Measurements from ENCODE around the gene DTX1.

Gene DTX1

GRCh38 chr12:113095405-113095804 is 38.9 kb downstream of the DTX1 start:
- Histone ChIP-seq H3K4me3 (ENCODE audit: low read depth, low read length) (no peak overlapping the region), H3K4me1 (ENCODE audit: control insufficient read depth, insufficient read depth, low read length, unreplicated experiment) (peaks cover 10% of the 10 kb centered on the region), H2AFZ (ENCODE audit: low read length, unreplicated experiment) (no peak overlapping the region), H3K27me3 (ENCODE audit: insufficient read depth, low read length) (peaks cover 19% of the 10 kb centered on the region), H3K36me3 (ENCODE audit: insufficient read depth, low read length) (no peaks in the 10 kb centered on the region), H3K79me2 (ENCODE audit: control insufficient read depth, insufficient read depth, low read length, unreplicated experiment) (no peaks in the 10 kb centered on the region), H3K27ac (ENCODE audit: low read depth, low read length) (no peak overlapping the region)

GRCh38 chr12:113096675-113097461 is 40.3 kb downstream of the DTX1 start:
- Histone ChIP-seq H3K79me2 (ENCODE audit: control insufficient read depth, insufficient read depth, low read length, unreplicated experiment) (no peaks in the 10 kb centered on the region), H3K27ac (ENCODE audit: low read depth, low read length) (no peak overlapping the region), H2AFZ (ENCODE audit: low read length, unreplicated experiment) (no peak overlapping the region), H3K27me3 (ENCODE audit: insufficient read depth, low read length) (peaks cover 10% of the 10 kb centered on the region), H3K4me3 (ENCODE audit: low read depth, low read length) (no peak overlapping the region), H3K4me1 (ENCODE audit: control insufficient read depth, insufficient read depth, low read length, unreplicated experiment) (peaks cover 10% of the 10 kb centered on the region), H3K36me3 (ENCODE audit: insufficient read depth, low read length) (no peaks in the 10 kb centered on the region)

- H3K79me2 ChIP-seq (ENCODE audit: control insufficient read depth, insufficient read depth, low read length, unreplicated experiment) = no peaks in the 10 kb centered on the region
- peaks cover under 1% of the 10 kb centered on the region; the same call in 1 of the 2 replicates for H3K27me3 ChIP-seq (ENCODE audit: insufficient read depth, low read length)
- H3K36me3 ChIP-seq (ENCODE audit: insufficient read depth, low read length) = no peaks in the 10 kb centered on the region
- H3K4me3 ChIP-seq (ENCODE audit: low read depth, low read length) = no peak overlapping the region
- H3K4me1 ChIP-seq (ENCODE audit: control insufficient read depth, insufficient read depth, low read length, unreplicated experiment) = peaks cover 10% of the 10 kb centered on the region
- H3K27ac ChIP-seq (ENCODE audit: low read depth, low read length) = no peak overlapping the region
- peak overlapping the region; percentile 58 for H2AFZ ChIP-seq (ENCODE audit: low read length, unreplicated experiment)
Measured at GRCh38 chr12:113097716-113098440, 41.3 kb downstream of the DTX1 start.

- H3K4me3 ChIP-seq (ENCODE audit: low read depth, low read length) = no peak overlapping the region
- peaks cover 2% of the 10 kb centered on the region; the same call in 1 of the 2 replicates for H3K27me3 ChIP-seq (ENCODE audit: insufficient read depth, low read length)
- peaks cover 10% of the 10 kb centered on the region for H3K4me1 ChIP-seq (ENCODE audit: control insufficient read depth, insufficient read depth, low read length, unreplicated experiment)
- peak overlapping the region; percentile 17; the same call in 1 of the 2 replicates for H3K27ac ChIP-seq (ENCODE audit: low read depth, low read length)
- H3K36me3 ChIP-seq (ENCODE audit: insufficient read depth, low read length) = no peaks in the 10 kb centered on the region
- peak overlapping the region; percentile 58 for H2AFZ ChIP-seq (ENCODE audit: low read length, unreplicated experiment)
- H3K79me2 ChIP-seq (ENCODE audit: control insufficient read depth, insufficient read depth, low read length, unreplicated experiment) = no peaks in the 10 kb centered on the region
Measured at GRCh38 chr12:113098441-113099028, 42.0 kb downstream of the DTX1 start.

GRCh38 chr12:113099364-113099763 is 42.8 kb downstream of the DTX1 start:
- Histone ChIP-seq H3K36me3 (ENCODE audit: insufficient read depth, low read length) (no peaks in the 10 kb centered on the region), H2AFZ (ENCODE audit: low read length, unreplicated experiment) (no peak overlapping the region), H3K79me2 (ENCODE audit: control insufficient read depth, insufficient read depth, low read length, unreplicated experiment) (no peaks in the 10 kb centered on the region), H3K27ac (ENCODE audit: low read depth, low read length) (no peak overlapping the region), H3K4me1 (ENCODE audit: control insufficient read depth, insufficient read depth, low read length, unreplicated experiment) (peaks cover 10% of the 10 kb centered on the region), H3K4me3 (ENCODE audit: low read depth, low read length) (no peak overlapping the region), H3K27me3 (ENCODE audit: insufficient read depth, low read length) (peaks cover 9% of the 10 kb centered on the region; the same call in 1 of the 2 replicates)

GRCh38 chr12:113099764-113100163 is 43.2 kb downstream of the DTX1 start:
- Histone ChIP-seq H3K27ac (ENCODE audit: low read depth, low read length) (no peak overlapping the region), H3K79me2 (ENCODE audit: control insufficient read depth, insufficient read depth, low read length, unreplicated experiment) (no peaks in the 10 kb centered on the region), H3K27me3 (ENCODE audit: insufficient read depth, low read length) (peaks cover 9% of the 10 kb centered on the region; the same call in 1 of the 2 replicates), H2AFZ (ENCODE audit: low read length, unreplicated experiment) (no peak overlapping the region), H3K36me3 (ENCODE audit: insufficient read depth, low read length) (no peaks in the 10 kb centered on the region), H3K4me3 (ENCODE audit: low read depth, low read length) (no peak overlapping the region), H3K4me1 (ENCODE audit: control insufficient read depth, insufficient read depth, low read length, unreplicated experiment) (peaks cover 10% of the 10 kb centered on the region)

- Histone ChIP-seq H3K27ac (ENCODE audit: low read depth, low read length) (no peak overlapping the region), H2AFZ (ENCODE audit: low read length, unreplicated experiment) (no peak overlapping the region), H3K79me2 (ENCODE audit: control insufficient read depth, insufficient read depth, low read length, unreplicated experiment) (no peaks in the 10 kb centered on the region), H3K4me3 (ENCODE audit: low read depth, low read length) (no peak overlapping the region), H3K4me1 (ENCODE audit: control insufficient read depth, insufficient read depth, low read length, unreplicated experiment) (peaks cover 10% of the 10 kb centered on the region), H3K36me3 (ENCODE audit: insufficient read depth, low read length) (no peaks in the 10 kb centered on the region), H3K27me3 (ENCODE audit: insufficient read depth, low read length) (peaks cover 9% of the 10 kb centered on the region; the same call in 1 of the 2 replicates)
Measured at GRCh38 chr12:113101751-113102150, 45.2 kb downstream of the DTX1 start.

- no peak overlapping the region for H3K27ac ChIP-seq (ENCODE audit: low read depth, low read length)
- H3K4me3 ChIP-seq (ENCODE audit: low read depth, low read length) = no peak overlapping the region
- no peaks in the 10 kb centered on the region for H3K79me2 ChIP-seq (ENCODE audit: control insufficient read depth, insufficient read depth, low read length, unreplicated experiment)
- H3K4me1 ChIP-seq (ENCODE audit: control insufficient read depth, insufficient read depth, low read length, unreplicated experiment) = peaks cover 10% of the 10 kb centered on the region
- no peak overlapping the region for H2AFZ ChIP-seq (ENCODE audit: low read length, unreplicated experiment)
- H3K27me3 ChIP-seq (ENCODE audit: insufficient read depth, low read length) = peaks cover 9% of the 10 kb centered on the region; the same call in 1 of the 2 replicates
- H3K36me3 ChIP-seq (ENCODE audit: insufficient read depth, low read length) = no peaks in the 10 kb centered on the region
Measured at GRCh38 chr12:113102811-113103210, 46.3 kb downstream of the DTX1 start.

- H3K27me3 ChIP-seq (ENCODE audit: insufficient read depth, low read length) = peaks cover 9% of the 10 kb centered on the region; the same call in 1 of the 2 replicates
- peak overlapping the region; percentile 25; the same call in 1 of the 2 replicates for H3K4me3 ChIP-seq (ENCODE audit: low read depth, low read length)
- H3K27ac ChIP-seq (ENCODE audit: low read depth, low read length) = no peak overlapping the region
- H3K79me2 ChIP-seq (ENCODE audit: control insufficient read depth, insufficient read depth, low read length, unreplicated experiment) = no peaks in the 10 kb centered on the region
- H3K4me1 ChIP-seq (ENCODE audit: control insufficient read depth, insufficient read depth, low read length, unreplicated experiment) = peaks cover 3% of the 10 kb centered on the region
- no peak overlapping the region for H2AFZ ChIP-seq (ENCODE audit: low read length, unreplicated experiment)
- no peaks in the 10 kb centered on the region for H3K36me3 ChIP-seq (ENCODE audit: insufficient read depth, low read length)
Measured at GRCh38 chr12:113103756-113104450, 47.4 kb downstream of the DTX1 start.

GRCh38 chr12:113104953-113105510 is 48.5 kb downstream of the DTX1 start:
- Histone ChIP-seq H2AFZ (ENCODE audit: low read length, unreplicated experiment) (no peak overlapping the region), H3K4me3 (ENCODE audit: low read depth, low read length) (no peak overlapping the region), H3K27me3 (ENCODE audit: insufficient read depth, low read length) (peaks cover 9% of the 10 kb centered on the region; the same call in 1 of the 2 replicates), H3K36me3 (ENCODE audit: insufficient read depth, low read length) (no peaks in the 10 kb centered on the region), H3K79me2 (ENCODE audit: control insufficient read depth, insufficient read depth, low read length, unreplicated experiment) (no peaks in the 10 kb centered on the region), H3K27ac (ENCODE audit: low read depth, low read length) (no peak overlapping the region), H3K4me1 (ENCODE audit: control insufficient read depth, insufficient read depth, low read length, unreplicated experiment) (no peaks in the 10 kb centered on the region)

All from ACC112 (cell line).